ENCODE data around the gene LGI4. TPM values are rescaled to one million over a fixed set of nuclear protein-coding genes. Genes with fewer than 3 reads are reported as not detected.
"Not testable (repeated sequence)": the region's sequence is repeated elsewhere in the genome, so short reads cannot be mapped to it uniquely, and the experiment has no call there.

Gene LGI4
- total RNA-seq, 2 donors from 2014 or later: 0.39 to 0.52 TPM

DNA sequence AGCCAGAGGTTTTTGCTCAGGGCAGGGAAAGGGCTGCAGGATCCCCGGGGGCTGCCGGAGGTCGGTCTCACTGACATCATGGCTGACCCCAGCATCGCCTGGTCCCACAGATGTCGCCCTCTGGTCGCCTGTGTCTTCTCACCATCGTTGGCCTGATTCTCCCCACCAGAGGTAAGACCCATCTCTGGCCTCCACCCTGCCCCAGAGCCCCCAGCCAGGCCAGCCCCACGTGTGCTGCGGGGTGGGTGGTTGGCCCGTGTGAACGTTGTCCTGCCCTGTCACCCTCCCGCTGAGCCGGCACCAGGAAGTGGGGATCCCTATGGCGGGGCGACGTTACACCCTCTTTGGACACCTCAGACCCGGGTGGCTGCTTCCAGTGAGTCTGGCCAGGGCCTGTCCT lies 20.6 kb upstream of the LGI4 start:
- H3K27ac Mint-ChIP-seq: peak overlapping the region; percentile 98
- peak overlapping the region; percentile 100 for H3K4me3 Mint-ChIP-seq
- DNase-seq: no peak
- ATAC-seq: peak; percentile 14
- peaks cover 47% of the 10 kb centered on the region for H3K4me1 Mint-ChIP-seq
- no peaks in the 10 kb centered on the region for H3K27me3 Mint-ChIP-seq
- H3K9me3 ChIP-seq (ENCODE audit: control insufficient read depth, low read length, poor library complexity, severe bottlenecking): no peaks in the 10 kb centered on the region
- peaks cover 11% of the 10 kb centered on the region for H3K36me3 Mint-ChIP-seq (ENCODE audit: low read depth)

DNA sequence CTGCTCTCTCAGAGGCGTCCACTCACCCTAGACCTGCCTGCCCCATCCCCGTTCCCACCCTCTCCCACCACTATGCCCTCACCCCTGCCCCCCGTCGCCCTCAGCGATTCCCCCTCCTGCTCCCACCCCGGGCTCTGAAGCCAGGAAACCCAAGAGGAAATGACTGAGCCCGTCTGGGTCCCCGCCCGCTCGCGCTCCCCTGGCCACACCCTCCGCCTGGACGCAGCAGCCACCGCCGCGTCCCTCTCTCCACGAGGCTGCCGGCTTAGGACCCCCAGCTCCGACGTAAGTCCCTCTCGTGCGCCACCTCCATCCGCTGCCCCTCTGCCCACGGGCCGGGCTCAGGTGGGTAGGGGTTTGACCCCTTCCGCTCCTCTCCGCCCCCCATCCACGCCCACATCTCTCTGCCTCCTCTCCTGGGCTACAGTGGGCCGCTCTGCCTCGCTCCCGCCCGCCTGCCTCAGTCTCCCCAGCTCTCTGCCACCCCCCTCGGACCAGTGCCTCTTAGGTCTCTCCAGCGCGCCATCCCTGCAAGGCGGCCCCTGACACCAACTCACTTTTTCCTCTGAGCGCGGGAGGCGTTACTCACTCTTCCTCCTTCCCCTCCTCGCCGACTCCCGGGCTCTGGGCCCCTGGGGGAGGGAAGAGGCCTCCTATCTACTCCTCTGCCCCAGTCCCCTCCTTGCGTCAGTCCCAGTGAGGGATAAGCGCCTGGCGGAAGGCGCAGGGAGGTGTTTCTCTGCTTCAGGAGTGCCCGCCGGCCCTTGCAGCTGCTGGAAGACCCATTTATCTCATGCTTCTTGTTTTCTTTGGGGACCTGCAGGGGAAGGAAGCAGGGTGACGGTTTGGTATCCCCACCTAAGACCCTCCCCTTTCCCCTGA lies 19.9 kb upstream of the LGI4 start, which contains the start of gene FXYD5:
Gene FXYD5 (plus strand): TSS at position 211 of the 882 bp plus-strand sequence. CDS start 816 bp downstream, outside the sequence.
- peak; percentile 80 for ATAC-seq

DNA sequence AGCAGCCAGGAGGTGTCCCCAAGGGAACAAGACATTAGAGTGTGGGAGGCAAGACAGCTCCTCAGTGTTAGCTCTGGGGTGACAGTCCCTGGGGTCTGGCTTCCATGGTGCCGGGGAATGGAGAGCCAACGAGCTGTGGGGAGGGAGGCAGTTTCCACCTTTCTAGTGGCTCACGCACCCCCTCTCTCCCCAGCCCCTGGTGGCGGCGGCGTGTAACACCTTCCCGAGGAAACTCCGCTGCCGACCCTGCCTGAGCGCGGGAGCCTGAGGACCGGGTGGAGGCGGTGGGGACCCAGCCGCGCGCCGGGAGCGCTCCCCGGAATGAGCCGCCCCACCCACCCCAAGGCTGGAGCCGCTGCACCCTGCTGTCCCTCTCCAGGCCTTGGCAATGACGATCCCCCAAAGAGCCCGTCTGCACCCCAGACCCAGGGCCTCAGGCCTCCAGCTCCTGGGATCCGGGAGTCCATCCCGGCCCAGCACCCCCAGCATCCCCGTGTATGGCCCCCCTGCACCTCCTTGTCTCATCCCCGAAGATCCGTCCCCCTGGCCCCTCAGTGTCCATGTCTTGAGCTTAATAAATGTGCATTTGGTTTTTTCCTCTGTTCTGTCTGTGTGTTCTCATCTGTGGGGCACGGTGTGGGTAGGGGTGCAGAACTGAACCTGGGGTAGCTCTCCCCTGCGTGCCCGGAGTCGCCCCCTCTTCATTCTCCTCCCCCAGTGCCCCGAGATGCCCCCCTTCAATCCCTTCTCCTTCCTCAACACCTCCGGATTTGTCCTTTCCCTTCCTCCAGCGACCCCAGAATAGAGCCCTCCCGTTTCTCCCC lies 19.1 kb upstream of the LGI4 start:
- DNase-seq: peak; percentile 62 to 67 (median 63)
- peaks cover 51% of the 10 kb centered on the region for H3K4me1 Mint-ChIP-seq
- no peaks in the 10 kb centered on the region for H3K9me3 ChIP-seq (ENCODE audit: control insufficient read depth, low read length, poor library complexity, severe bottlenecking)
- H3K4me3 Mint-ChIP-seq: peak overlapping the region; percentile 100
- peaks cover 8% of the 10 kb centered on the region for H3K36me3 Mint-ChIP-seq (ENCODE audit: low read depth)
- peak; percentile 76 for ATAC-seq
- H3K27me3 Mint-ChIP-seq: no peaks in the 10 kb centered on the region
- H3K27ac Mint-ChIP-seq: peak overlapping the region; percentile 98

More for the DNA sequence above, 19.9 kb upstream of the LGI4 start, which contains the start of gene FXYD5:
- H3K36me3 Mint-ChIP-seq (ENCODE audit: low read depth): peaks cover 11% of the 10 kb centered on the region
- DNase-seq: peak; percentile 50 to 64 (median 56)
- no peaks in the 10 kb centered on the region for H3K9me3 ChIP-seq (ENCODE audit: control insufficient read depth, low read length, poor library complexity, severe bottlenecking)
- H3K4me1 Mint-ChIP-seq: peaks cover 51% of the 10 kb centered on the region
- H3K27me3 Mint-ChIP-seq: no peaks in the 10 kb centered on the region
- H3K4me3 Mint-ChIP-seq: peak within 1 kb of the TSS; percentile 100
- peak within 1 kb of the TSS; percentile 98 for H3K27ac Mint-ChIP-seq

DNA sequence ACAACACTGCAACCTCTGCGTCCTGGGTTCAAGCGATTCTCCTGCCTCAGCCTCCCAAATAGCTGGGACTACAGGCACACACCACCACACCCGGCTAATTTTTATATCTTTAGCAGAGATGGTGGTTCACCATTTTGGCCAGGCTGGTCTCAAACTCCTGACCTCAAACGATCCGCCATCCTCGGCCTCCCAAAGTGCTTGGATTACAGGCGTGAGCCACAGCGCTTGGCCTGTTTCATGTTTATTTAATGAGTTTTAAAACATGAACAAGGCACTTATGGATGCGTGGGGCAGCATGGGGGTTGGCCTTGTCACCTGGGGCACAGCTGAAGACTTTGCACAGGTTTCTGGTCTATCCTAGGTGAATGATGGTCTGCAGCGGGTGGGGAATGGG lies 18.3 kb upstream of the LGI4 start:
- not testable (repeated sequence) for ATAC-seq; H3K27me3 Mint-ChIP-seq; H3K9me3 ChIP-seq (ENCODE audit: control insufficient read depth, low read length, poor library complexity, severe bottlenecking); DNase-seq; H3K36me3 Mint-ChIP-seq (ENCODE audit: low read depth)
- Mint-ChIP-seq H3K4me1 (peaks cover 44% of the 10 kb centered on the region), H3K27ac (peak overlapping the region; percentile 98), H3K4me3 (peak overlapping the region; percentile 100)

DNA sequence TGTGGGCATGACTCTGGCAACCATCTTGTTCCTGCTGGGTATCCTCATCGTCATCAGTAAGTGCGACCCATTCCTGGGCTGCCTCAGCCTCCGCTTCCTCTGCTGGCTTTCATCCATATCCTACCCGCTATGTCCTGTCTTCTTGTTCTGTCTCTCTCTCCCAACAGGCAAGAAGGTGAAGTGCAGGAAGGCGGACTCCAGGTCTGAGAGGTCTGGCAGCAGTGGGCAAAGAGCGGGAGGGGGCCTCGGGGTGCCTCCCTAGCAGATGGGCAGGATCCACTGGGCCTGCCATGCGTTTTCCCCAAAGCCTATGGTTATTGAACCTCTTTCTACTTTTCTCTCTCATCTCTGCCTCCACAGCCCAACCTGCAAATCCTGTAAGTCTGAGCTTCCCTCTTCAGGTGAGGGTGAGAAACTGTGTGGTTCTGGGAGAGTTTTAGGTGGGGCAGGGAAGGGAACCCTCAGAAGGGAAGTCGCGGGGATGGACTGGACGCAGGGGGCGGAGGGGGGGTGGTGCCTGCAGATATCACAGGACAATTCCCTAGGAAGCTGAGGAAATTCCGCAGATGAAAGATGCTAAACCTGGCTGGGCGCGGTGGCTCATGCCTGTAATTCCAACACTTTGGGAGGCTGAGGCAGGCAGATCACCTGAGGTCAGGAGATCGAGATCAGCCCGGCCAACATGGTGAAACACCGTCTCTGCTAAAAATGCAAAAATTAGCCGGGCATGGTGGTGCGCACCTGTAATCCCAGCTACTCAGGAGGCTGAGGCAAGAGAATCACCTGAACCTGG lies 16.6 kb upstream of the LGI4 start:
- H3K27me3 Mint-ChIP-seq: no peaks in the 10 kb centered on the region
- peak overlapping the region; percentile 32 for H3K27ac Mint-ChIP-seq
- DNase-seq (no peak), ATAC-seq (no peak)
- peak overlapping the region; percentile 31 for H3K4me3 Mint-ChIP-seq
- no peaks in the 10 kb centered on the region for H3K9me3 ChIP-seq (ENCODE audit: control insufficient read depth, low read length, poor library complexity, severe bottlenecking)
- H3K4me1 Mint-ChIP-seq: peaks cover 36% of the 10 kb centered on the region
- H3K36me3 Mint-ChIP-seq (ENCODE audit: low read depth): peaks cover 7% of the 10 kb centered on the region

DNA sequence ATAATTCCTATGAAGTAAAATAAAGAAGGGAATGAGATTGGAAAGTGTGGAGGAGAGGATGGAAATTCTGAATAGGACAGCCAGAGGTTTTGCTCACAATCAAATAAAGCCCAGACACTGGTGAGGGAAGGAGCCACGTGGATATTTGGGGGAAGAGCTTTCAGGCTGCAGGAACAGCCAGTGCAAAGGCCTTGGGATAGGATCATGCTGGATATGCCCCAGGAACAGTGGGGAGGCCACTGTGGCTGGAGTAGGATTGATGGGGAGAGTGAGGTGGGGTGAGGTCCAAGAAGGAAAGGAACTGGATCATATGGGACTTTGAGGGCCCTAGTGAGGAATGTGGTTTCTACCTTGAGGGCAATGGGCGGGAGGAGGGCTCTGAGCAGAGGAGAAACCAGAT lies 15.6 kb upstream of the LGI4 start:
- no peak for ATAC-seq
- H3K4me3 Mint-ChIP-seq: peak overlapping the region; percentile 12
- no peak for DNase-seq

DNA sequence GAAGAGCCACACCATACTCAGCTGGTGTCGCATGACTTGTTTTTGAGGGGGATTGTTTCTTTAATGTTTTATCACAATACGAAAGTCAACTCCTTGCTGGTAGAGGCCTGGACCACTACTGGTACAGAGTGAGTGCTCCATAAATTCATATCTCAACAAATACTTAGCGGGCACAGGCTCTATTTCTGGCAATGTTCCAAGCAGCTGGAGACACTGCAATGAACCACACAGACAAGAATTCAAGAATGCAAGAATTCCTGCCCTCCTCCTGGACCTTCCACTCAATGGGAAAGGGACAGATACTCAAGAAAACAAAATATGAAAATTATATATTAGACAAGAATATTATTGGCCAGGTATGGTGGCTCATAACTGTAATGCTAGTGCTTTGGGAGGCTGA lies 14.6 kb upstream of the LGI4 start:
- Mint-ChIP-seq H3K27ac (no peak overlapping the region), H3K4me1 (peaks cover 31% of the 10 kb centered on the region), H3K4me3 (no peak overlapping the region), H3K36me3 (ENCODE audit: low read depth) (no peaks in the 10 kb centered on the region), H3K27me3 (no peaks in the 10 kb centered on the region)
- ATAC-seq (no peak), DNase-seq (no peak)
- H3K9me3 ChIP-seq (ENCODE audit: control insufficient read depth, low read length, poor library complexity, severe bottlenecking): no peaks in the 10 kb centered on the region

More for the DNA sequence above, 15.6 kb upstream of the LGI4 start:
- H3K27me3 Mint-ChIP-seq: no peaks in the 10 kb centered on the region
- H3K27ac Mint-ChIP-seq: peak overlapping the region; percentile 61
- H3K4me1 Mint-ChIP-seq: peaks cover 27% of the 10 kb centered on the region
- peaks cover 4% of the 10 kb centered on the region for H3K36me3 Mint-ChIP-seq (ENCODE audit: low read depth)
- H3K9me3 ChIP-seq (ENCODE audit: control insufficient read depth, low read length, poor library complexity, severe bottlenecking): no peaks in the 10 kb centered on the region

DNA sequence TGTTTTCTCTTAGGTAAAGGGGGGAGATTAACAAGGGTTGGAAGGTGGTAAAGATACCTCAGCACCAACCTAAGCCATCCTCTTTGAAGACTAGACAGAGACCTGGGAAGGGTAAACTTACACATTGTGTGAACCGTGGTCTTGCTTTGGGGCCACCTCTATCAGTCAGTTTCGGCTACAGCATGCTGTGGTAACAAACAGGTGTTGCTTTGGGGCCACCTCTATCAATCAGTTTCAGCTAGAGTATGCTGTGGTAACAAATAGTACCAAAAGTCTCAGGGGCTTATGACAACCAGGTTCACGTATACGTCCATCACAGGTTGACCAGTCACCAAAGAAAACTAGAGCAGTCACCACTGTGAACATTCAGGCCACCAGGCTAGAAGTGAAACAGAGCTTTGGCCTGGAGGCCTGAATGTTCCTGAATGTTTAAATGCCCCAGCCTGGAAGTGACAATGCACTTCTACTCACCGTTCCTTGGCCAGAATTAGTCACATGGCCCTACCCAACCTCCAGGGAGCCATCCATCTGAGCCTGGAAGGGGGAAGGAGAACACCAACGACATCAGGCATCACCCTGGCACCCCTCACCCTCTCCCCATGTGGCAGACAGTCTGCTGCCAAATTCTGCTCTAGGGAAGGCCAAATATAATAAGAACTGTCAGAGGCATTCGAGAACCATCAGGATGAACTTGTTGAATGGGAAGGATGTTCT lies 12.0 kb upstream of the LGI4 start:
- Mint-ChIP-seq H3K4me1 (peaks cover 23% of the 10 kb centered on the region), H3K27me3 (no peaks in the 10 kb centered on the region), H3K36me3 (ENCODE audit: low read depth) (no peaks in the 10 kb centered on the region), H3K4me3 (no peak overlapping the region), H3K27ac (peak overlapping the region; percentile 87)
- DNase-seq: no peak
- no peak for ATAC-seq
- no peaks in the 10 kb centered on the region for H3K9me3 ChIP-seq (ENCODE audit: control insufficient read depth, low read length, poor library complexity, severe bottlenecking)

DNA sequence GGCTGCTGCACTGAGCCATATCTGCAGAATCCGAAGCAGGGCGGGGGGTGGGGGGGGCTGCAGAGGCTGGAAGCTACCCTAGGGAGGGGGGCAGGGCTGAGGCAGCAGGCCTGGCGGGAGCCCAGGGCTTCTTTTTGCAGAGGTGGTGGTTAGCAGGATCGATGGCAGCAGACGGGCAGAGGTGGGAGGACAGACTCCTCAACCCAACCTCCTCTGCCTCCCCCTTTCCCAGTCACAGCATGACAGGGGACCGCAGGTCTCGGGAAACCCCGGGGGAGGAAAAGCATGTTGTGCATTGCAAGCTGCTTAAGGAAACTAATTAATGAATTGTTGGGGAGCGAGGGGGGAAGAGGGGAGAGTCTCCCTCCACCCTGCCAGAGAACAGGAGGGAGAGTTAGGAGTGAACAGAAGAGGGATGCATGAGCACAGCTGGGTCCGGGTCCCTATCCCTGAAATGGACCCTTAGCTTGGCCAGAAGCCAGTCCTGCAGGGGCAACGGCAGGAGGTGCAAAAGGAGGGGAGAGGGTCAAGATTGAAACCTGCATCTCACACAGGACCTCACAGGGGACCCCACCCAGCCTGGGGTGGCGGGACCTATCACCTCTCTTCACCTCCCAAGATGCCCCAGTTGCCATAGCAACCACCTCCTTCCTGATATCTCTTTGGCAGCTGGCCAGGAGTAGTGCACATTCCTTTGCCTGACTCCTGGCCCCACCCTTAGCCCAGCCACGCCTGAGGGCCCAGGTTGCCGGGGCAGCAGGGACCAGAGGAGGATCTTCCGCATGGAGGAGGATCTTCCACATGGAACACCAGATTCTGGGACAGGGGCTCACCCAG lies 10.0 kb upstream of the LGI4 start:
- Mint-ChIP-seq H3K36me3 (ENCODE audit: low read depth) (no peaks in the 10 kb centered on the region), H3K4me3 (peak overlapping the region; percentile 79), H3K27me3 (no peaks in the 10 kb centered on the region), H3K4me1 (peaks cover 27% of the 10 kb centered on the region), H3K27ac (peak overlapping the region; percentile 87)
- no peaks in the 10 kb centered on the region for H3K9me3 ChIP-seq (ENCODE audit: control insufficient read depth, low read length, poor library complexity, severe bottlenecking)
- ATAC-seq: no peak
- DNase-seq: no peak

DNA sequence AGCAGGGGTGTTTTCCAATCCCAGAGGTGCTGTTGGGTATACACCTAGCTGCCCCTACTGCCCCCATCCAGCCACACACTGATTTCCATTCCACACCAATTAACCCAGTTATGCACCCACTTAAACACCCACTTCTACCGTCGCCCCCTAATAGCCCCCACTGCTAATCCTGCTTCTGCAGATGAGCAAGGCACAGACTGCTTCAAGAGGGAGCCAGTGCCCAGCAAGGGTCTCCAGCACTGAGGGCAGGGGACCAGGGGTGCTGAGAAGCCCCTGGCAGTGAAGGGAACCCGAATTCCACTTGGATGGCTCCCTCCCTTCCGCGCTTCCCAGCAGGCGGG lies 9.4 kb upstream of the LGI4 start:
- H3K27ac Mint-ChIP-seq: peak overlapping the region; percentile 87
- ATAC-seq (no peak), DNase-seq (no peak)
- H3K36me3 Mint-ChIP-seq (ENCODE audit: low read depth): no peaks in the 10 kb centered on the region
- peak overlapping the region; percentile 84 for H3K4me3 Mint-ChIP-seq
- no peaks in the 10 kb centered on the region for H3K9me3 ChIP-seq (ENCODE audit: control insufficient read depth, low read length, poor library complexity, severe bottlenecking)
- H3K27me3 Mint-ChIP-seq: no peaks in the 10 kb centered on the region
- peaks cover 27% of the 10 kb centered on the region for H3K4me1 Mint-ChIP-seq

DNA sequence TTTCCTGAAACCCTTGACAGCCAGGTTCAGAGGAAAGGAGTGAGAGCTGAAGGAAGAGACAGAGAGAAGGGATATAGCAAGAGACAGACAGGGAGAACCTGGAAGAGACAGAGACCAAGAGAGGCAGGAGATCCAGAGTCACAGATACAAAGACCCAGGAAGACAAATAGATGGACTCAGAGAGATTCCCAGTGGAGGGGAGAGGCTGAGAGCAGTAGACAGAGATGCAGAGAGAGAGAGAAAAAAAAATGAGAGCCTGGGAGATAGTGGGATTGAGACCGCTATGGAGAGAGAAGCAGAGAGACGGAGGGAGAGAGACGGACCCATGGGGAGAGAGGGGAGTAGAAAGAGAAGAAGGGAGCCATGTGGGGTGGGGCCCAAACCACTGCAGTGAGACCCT lies 9.0 kb upstream of the LGI4 start:
- no peaks in the 10 kb centered on the region for H3K27me3 Mint-ChIP-seq
- no peak for DNase-seq
- no peaks in the 10 kb centered on the region for H3K36me3 Mint-ChIP-seq (ENCODE audit: low read depth)
- H3K9me3 ChIP-seq (ENCODE audit: control insufficient read depth, low read length, poor library complexity, severe bottlenecking): no peaks in the 10 kb centered on the region
- no peak for ATAC-seq
- H3K4me1 Mint-ChIP-seq: peaks cover 27% of the 10 kb centered on the region
- H3K27ac Mint-ChIP-seq: peak overlapping the region; percentile 87
- peak overlapping the region; percentile 84 for H3K4me3 Mint-ChIP-seq
